ENCODE data around the gene MAN1B1. TPM values are rescaled to one million over a fixed set of nuclear protein-coding genes. Genes with fewer than 3 reads are reported as not detected.

MAN1B1 gene
- total and polyA plus RNA-seq, 2 of the 8 experiments (the other 6 are each of a cell fraction or from before 2014, with no cell fraction given): 33.7 to 36.3 TPM

DNA sequence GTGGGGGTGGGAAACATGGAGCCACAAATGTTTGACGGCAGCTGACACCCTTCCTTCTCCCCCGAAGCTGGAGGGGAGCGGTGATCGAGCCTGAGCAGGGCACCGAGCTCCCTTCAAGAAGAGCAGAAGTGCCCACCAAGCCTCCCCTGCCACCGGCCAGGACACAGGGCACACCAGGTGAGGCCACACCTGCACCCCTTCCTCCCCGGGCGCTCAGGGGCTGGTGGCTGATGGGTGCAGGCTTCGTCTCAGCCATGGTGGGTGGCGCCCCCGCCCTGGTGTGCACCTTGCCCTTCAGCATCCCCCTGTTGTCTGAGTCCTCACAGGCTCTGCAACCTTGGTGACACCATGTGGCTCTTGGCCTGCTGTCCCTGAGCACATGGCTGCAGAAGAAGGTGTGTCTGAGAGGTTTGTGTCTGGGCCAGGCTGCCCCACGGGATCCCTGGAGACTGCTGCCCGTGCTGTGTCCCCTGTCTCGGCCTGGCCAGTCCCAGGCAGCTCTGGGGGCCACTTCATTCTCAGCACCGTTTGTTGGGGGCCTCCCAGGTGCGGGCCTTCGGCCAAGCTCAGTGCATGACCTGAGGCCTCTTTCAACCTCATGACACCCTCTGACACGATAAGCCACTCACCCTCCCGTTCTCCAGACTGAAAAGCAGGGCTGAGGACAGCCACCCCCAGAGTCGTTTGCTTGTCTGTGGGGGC lies 11.1 kb downstream of the MAN1B1 start (continued):
- TF ChIP-seq KDM1A (IDR thresholded peaks at IDR 0.05; ENCODE audit: borderline replicate concordance, low read length): no peak
- no peak for TF ChIP-seq KDM5A (IDR thresholded peaks at IDR 0.05; ENCODE audit: low read length)
